Skin epidermis (tissue), 12 donors: ENCODE results near the gene LSAMP.

ENCODE experiments used
- H3K27ac ChIP-seq, 21 experiments: fragments of 200-600 bp; sonication (generic) in 11 of 21; one replicate each; pipeline ENCODE4 v1.5.0; 2020; ENCODE audit warnings: mild to moderate bottlenecking in 3 of 21, inconsistent platforms in 2 of 21, moderate library complexity in 2 of 21
- H3K4me3 ChIP-seq, 7 experiments: fragments of 200-600 bp; sonication (generic) in 2 of 7; one replicate each; pipeline ENCODE4 v1.5.0; 2020; ENCODE audit warnings: inconsistent platforms in 2 of 7, mild to moderate bottlenecking in 2 of 7, moderate library complexity in 1 of 7

LSAMP gene

GRCh38 chr3:116000311-116000710, 445.0 kb downstream of the LSAMP start:
- no peak overlapping the region for H3K4me3 ChIP-seq
- H3K27ac ChIP-seq, result no peak overlapping the region

- H3K27ac ChIP-seq, result no peak overlapping the region
Measured at GRCh38 chr3:115999613-116000012, 445.7 kb downstream of the LSAMP start.

GRCh38 chr3:115999001-115999585, 446.2 kb downstream of the LSAMP start:
- H3K27ac ChIP-seq, result no peak overlapping the region
- no peak overlapping the region for H3K4me3 ChIP-seq

More at GRCh38 chr3:115999613-116000012, 445.7 kb downstream of the LSAMP start:
- H3K4me3 ChIP-seq, result no peak overlapping the region

GRCh38 chr3:115996420-115997108, 448.7 kb downstream of the LSAMP start:
- H3K27ac ChIP-seq, result no peak overlapping the region
- no peak overlapping the region for H3K4me3 ChIP-seq

- Histone ChIP-seq H3K27ac (no peak overlapping the region), H3K4me3 (no peak overlapping the region)
Measured at GRCh38 chr3:115990669-115991068, 454.6 kb downstream of the LSAMP start.

GRCh38 chr3:115989684-115990421, 455.4 kb downstream of the LSAMP start:
- H3K4me3 ChIP-seq, result no peak overlapping the region
- H3K27ac ChIP-seq, result no peak overlapping the region

GRCh38 chr3:115986555-115987207, 458.6 kb downstream of the LSAMP start:
- no peak overlapping the region for H3K27ac ChIP-seq
- no peak overlapping the region for H3K4me3 ChIP-seq

GRCh38 chr3:115982629-115983028, 462.7 kb downstream of the LSAMP start:
- H3K27ac ChIP-seq, result no peak overlapping the region
- no peak overlapping the region for H3K4me3 ChIP-seq

- no peak overlapping the region for H3K4me3 ChIP-seq
- no peak overlapping the region for H3K27ac ChIP-seq
Measured at GRCh38 chr3:115982108-115982507, 463.2 kb downstream of the LSAMP start.

- H3K4me3 ChIP-seq, result no peak overlapping the region
- H3K27ac ChIP-seq, result no peak overlapping the region
Measured at GRCh38 chr3:115980709-115981108, 464.6 kb downstream of the LSAMP start.

GRCh38 chr3:115977866-115978265, 467.4 kb downstream of the LSAMP start:
- no peak overlapping the region for H3K4me3 ChIP-seq
- H3K27ac ChIP-seq, result no peak overlapping the region

- no peak overlapping the region for H3K27ac ChIP-seq
- no peak overlapping the region for H3K4me3 ChIP-seq
Measured at GRCh38 chr3:115975796-115976195, 469.5 kb downstream of the LSAMP start.

GRCh38 chr3:115975353-115975752, 469.9 kb downstream of the LSAMP start:
- H3K27ac ChIP-seq, result no peak overlapping the region
- no peak overlapping the region for H3K4me3 ChIP-seq

- no peak overlapping the region for H3K27ac ChIP-seq
- H3K4me3 ChIP-seq, result no peak overlapping the region
Measured at GRCh38 chr3:115974940-115975339, 470.3 kb downstream of the LSAMP start.

GRCh38 chr3:115968871-115969270, 476.4 kb downstream of the LSAMP start:
- Histone ChIP-seq H3K27ac (no peak overlapping the region), H3K4me3 (no peak overlapping the region)

GRCh38 chr3:115961380-115961779, 483.9 kb downstream of the LSAMP start:
- no peak overlapping the region for H3K27ac ChIP-seq
- no peak overlapping the region for H3K4me3 ChIP-seq

GRCh38 chr3:115960799-115961198, 484.5 kb downstream of the LSAMP start:
- H3K27ac ChIP-seq, result no peak overlapping the region
- no peak overlapping the region for H3K4me3 ChIP-seq

- H3K4me3 ChIP-seq, result no peak overlapping the region
- H3K27ac ChIP-seq, result no peak overlapping the region
Measured at GRCh38 chr3:115958526-115958925, 486.8 kb downstream of the LSAMP start.

GRCh38 chr3:115947325-115947724, 498.0 kb downstream of the LSAMP start:
- Histone ChIP-seq H3K4me3 (no peak overlapping the region), H3K27ac (no peak overlapping the region)

GRCh38 chr3:115943579-115943978, 501.7 kb downstream of the LSAMP start:
- no peak overlapping the region for H3K27ac ChIP-seq
- no peak overlapping the region for H3K4me3 ChIP-seq

GRCh38 chr3:115937054-115937453, 508.2 kb downstream of the LSAMP start:
- no peak overlapping the region for H3K27ac ChIP-seq
- no peak overlapping the region for H3K4me3 ChIP-seq
